Sigmoid colon (tissue), 7 donors: ENCODE results near the gene PSME4. TPM values are rescaled to one million over a fixed set of nuclear protein-coding genes. Genes with fewer than 3 reads are reported as not detected.
"Not testable (repeated sequence)": the region's sequence is repeated elsewhere in the genome, so short reads cannot be mapped to it uniquely, and the experiment has no call there.

ENCODE experiments used
- DNase-seq: peaks from one replicate; pipeline ENCODE4 v3.0.0-alpha.2; 2019
- H3K27ac ChIP-seq, 4 donors: fragments of 200-600 bp; sonication (generic); one replicate each; pipeline ENCODE4 v1.5.1; 2016 to 2019; ENCODE audit warnings: mild to moderate bottlenecking in 1 of 4
- H3K27me3 ChIP-seq, 3 donors: fragments of 200-600 bp; sonication (generic); one replicate each; pipeline ENCODE4 v1.5.1; 2019; ENCODE audit warnings: mild to moderate bottlenecking in 1 of 3
- H3K36me3 ChIP-seq, 4 donors: fragments of 200-600 bp; sonication (generic); one replicate each; pipeline ENCODE4 v1.5.1; 2016 to 2019
- H3K4me1 ChIP-seq, 4 donors: fragments of 200-600 bp; sonication (generic); one replicate each; pipeline ENCODE4 v1.5.1; 2017 to 2019
- H3K4me3 ChIP-seq, 4 donors: fragments of 200-600 bp; sonication (generic); one replicate each; pipeline ENCODE4 v1.5.1; 2017 to 2019; ENCODE audit warnings: mild to moderate bottlenecking in 2 of 4, moderate library complexity in 1 of 4
- H3K9me3 ChIP-seq, 4 donors: fragments of 200-600 bp in 3 of 4; sonication (generic) in 3 of 4; one replicate each; pipeline versions ENCODE4 v1.5.1 to v1.6.1; 2013 to 2019
- EP300 ChIP-seq, 4 donors: sonication (generic); formaldehyde crosslinking; IDR thresholded peaks; one replicate each; pipeline ENCODE4 v1.6.1; 2017; ENCODE audit warnings: antibody characterized with exemption in 4 of 4
- POLR2A ChIP-seq, 2 donors: fragments of 450-650 bp; IDR thresholded peaks; one replicate each; pipeline ENCODE4 v1.6.1; 2016; ENCODE audit warnings: antibody characterized with exemption in 2 of 2, mild to moderate bottlenecking in 2 of 2, moderate library complexity in 2 of 2
- POLR2AphosphoS5 ChIP-seq, 4 donors: sonication (generic); formaldehyde crosslinking; IDR thresholded peaks; one replicate each; pipeline ENCODE4 v1.6.1; 2017; ENCODE audit warnings: antibody characterized with exemption in 4 of 4
- WGBS, 2 donors: extraction: QIAGEN DNeasy Blood & Tissue Kit; methylation state at CpG; one replicate each; pipeline ENCODE4 v1.1.7; 2013; 5-methylcytosine and 5-hydroxymethylcytosine counted together
- intact Hi-C: fragments of 100-400 bp; cut with DNase I; formaldehyde crosslinking; loops from one replicate; pipeline ENCODE4 v1.15.1; 2023
- polyA plus RNA-seq, 3 donors: library from polyadenylated mRNA; stranded (reverse); fragments of 200-250 nt; gene quantifications; one replicate each; pipeline ENCODE4 v1.2.3, GENCODE V29; 2013
- total RNA-seq, 4 donors: library from RNA; depleted of rRNA; stranded (reverse); fragments of >200 nt; gene quantifications; one replicate each; pipeline ENCODE4 v1.1.0, GENCODE V29; 2016
- TF ChIP-seq, protein P1 (sequence below), 4 experiments: fragments of 450-650 bp in 3 of 4; fragments of 200-600 bp in 1 of 4; IDR thresholded peaks; one replicate each; pipeline ENCODE4 v1.5.1; 2016 to 2019; ENCODE audit warnings: antibody characterized with exemption in 4 of 4, mild to moderate bottlenecking in 3 of 4, moderate library complexity in 2 of 4
- donor health status: healthy with polysubstance abuse.
- donor health status: Bipolar disorder and iron deficiency.
- donor health status: healthy.

The PSME4 gene
- total and polyA plus RNA-seq, 7 donors = 15.0 to 79.8 (median 47.8) TPM

DNA sequence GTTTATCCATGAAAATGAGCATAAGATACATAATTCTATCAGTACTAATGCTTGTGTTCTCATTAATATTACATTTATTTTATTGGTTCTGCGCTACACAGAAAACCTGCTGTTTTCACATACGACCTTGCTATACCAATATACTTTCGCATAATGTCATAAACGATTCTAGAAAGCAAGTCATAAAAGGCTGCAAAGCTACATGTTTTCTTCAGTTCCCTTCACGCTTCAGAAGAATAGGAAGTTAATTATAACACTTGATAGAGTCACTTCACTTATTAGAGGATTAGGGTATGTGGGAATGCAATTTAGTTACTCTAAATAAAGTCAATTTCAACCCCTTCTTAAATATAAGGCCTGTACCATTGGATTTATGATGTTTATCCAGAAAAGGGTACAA, 29.0 kb downstream of the PSME4 start:
- 51 to 73% methylated on average over 5 of the region's 5 CpGs for WGBS, 2 donors
- H3K9me3 ChIP-seq = no peaks in the 10 kb centered on the region
- no peak overlapping the region for H3K4me3 ChIP-seq
- H3K36me3 ChIP-seq = peaks cover 0 to 38% (median 4%) of the 10 kb centered on the region in 4 donors
- TF ChIP-seq POLR2A (IDR thresholded peaks at IDR 0.05) = no peak
- TF ChIP-seq, protein P1, sequence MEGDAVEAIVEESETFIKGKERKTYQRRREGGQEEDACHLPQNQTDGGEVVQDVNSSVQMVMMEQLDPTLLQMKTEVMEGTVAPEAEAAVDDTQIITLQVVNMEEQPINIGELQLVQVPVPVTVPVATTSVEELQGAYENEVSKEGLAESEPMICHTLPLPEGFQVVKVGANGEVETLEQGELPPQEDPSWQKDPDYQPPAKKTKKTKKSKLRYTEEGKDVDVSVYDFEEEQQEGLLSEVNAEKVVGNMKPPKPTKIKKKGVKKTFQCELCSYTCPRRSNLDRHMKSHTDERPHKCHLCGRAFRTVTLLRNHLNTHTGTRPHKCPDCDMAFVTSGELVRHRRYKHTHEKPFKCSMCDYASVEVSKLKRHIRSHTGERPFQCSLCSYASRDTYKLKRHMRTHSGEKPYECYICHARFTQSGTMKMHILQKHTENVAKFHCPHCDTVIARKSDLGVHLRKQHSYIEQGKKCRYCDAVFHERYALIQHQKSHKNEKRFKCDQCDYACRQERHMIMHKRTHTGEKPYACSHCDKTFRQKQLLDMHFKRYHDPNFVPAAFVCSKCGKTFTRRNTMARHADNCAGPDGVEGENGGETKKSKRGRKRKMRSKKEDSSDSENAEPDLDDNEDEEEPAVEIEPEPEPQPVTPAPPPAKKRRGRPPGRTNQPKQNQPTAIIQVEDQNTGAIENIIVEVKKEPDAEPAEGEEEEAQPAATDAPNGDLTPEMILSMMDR (IDR thresholded peaks at IDR 0.05) = no peak
- TF ChIP-seq POLR2AphosphoS5 (IDR thresholded peaks at IDR 0.05) = no peak
- no peak for TF ChIP-seq EP300 (IDR thresholded peaks at IDR 0.05)
- intact Hi-C loops = no loop called here
- H3K4me1 ChIP-seq = peaks cover 0 to 49% (median 27%) of the 10 kb centered on the region in 4 donors
- H3K27ac ChIP-seq = no peak overlapping the region
- DNase-seq = no peak
- no peaks in the 10 kb centered on the region for H3K27me3 ChIP-seq

DNA sequence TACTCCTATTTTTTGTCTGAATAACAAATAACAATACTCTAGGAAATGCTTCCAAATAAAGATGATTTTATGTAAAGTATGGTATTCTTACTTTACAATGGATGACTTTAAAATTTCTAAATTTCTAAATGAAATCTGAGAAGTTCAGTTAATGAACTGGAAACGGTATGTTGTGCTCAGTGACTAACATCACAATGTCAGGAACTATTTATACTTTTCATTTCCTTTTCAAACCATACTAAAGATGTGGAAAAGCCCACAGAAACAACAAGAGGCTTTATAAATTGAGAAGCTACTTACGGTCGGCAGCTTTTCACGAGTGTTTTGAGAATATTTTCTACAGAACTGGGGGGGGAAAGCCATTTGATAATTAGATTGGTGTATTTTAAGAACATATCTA, 31.1 kb downstream of the PSME4 start:
- Histone ChIP-seq H3K27ac (no peak overlapping the region), H3K4me3 (no peak overlapping the region), H3K4me1 (peaks cover 0 to 33% (median 18%) of the 10 kb centered on the region in 4 donors), H3K9me3 (no peaks in the 10 kb centered on the region), H3K36me3 (peaks cover 0 to 47% (median 8%) of the 10 kb centered on the region in 4 donors), H3K27me3 (no peaks in the 10 kb centered on the region)
- intact Hi-C loops = no loop called here
- WGBS, 2 donors = 55 to 91% methylated on average over 4 of the region's 4 CpGs
- no peak for TF ChIP-seq POLR2A (IDR thresholded peaks at IDR 0.05)
- TF ChIP-seq EP300 (IDR thresholded peaks at IDR 0.05) = no peak
- TF ChIP-seq POLR2AphosphoS5 (IDR thresholded peaks at IDR 0.05) = no peak
- TF ChIP-seq, protein P1 (IDR thresholded peaks at IDR 0.05) = no peak
- DNase-seq = no peak

DNA sequence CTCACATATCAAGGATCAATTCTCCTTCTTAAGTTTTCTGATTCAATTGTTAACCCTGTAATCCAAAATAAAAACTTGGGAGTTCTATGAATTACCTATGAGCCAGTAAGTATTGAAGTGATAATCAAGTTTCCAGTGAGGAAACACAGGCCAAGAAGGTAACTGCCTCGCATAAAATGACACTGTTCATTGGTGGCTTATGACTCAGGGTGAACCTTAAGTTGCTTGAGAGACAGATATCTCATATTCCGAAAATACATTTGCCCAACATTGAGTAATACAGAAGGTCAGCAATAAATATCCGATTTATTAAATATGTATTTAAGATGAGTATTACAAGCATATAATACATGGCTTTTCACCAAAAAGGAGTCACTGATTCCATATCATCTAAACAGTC, 31.9 kb downstream of the PSME4 start:
- peaks cover 0 to 26% (median 11%) of the 10 kb centered on the region in 4 donors for H3K4me1 ChIP-seq
- H3K27ac ChIP-seq = no peak overlapping the region
- TF ChIP-seq POLR2AphosphoS5 (IDR thresholded peaks at IDR 0.05) (no peak), EP300 (IDR thresholded peaks at IDR 0.05) (no peak)
- DNase-seq = no peak
- H3K4me3 ChIP-seq = no peak overlapping the region
- H3K36me3 ChIP-seq = peaks cover 0 to 54% (median 10%) of the 10 kb centered on the region in 4 donors
- WGBS, 2 donors = 97 to 98% methylated on average over 3 of the region's 3 CpGs
- H3K9me3 ChIP-seq = no peaks in the 10 kb centered on the region
- intact Hi-C loops = no loop called here
- H3K27me3 ChIP-seq = no peaks in the 10 kb centered on the region

DNA sequence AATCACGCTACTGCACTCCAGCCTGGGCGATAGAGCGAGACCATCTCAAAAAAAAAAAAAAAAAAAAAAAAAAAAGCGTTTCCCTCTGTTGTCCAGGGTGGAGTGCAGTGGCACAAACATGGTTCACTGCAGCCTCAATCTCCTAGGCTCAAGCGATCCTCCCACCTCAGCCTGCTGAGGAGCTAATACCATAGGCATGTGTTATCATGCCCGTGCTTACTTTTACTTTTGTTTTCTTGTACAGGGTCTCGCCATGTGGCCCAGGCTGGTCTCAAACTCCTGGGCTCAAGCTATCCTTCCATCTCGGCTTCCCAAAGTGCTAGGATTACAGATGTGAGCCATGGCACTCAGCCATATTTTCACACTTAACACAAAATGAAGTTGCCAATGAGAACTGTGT, 37.5 kb downstream of the PSME4 start:
- 93 to 95% methylated on average over 8 of the region's 8 CpGs for WGBS, 2 donors
- DNase-seq = no peak
- TF ChIP-seq, protein P1 (IDR thresholded peaks at IDR 0.05) = no peak
- TF ChIP-seq EP300 (IDR thresholded peaks at IDR 0.05) (no peak), POLR2AphosphoS5 (IDR thresholded peaks at IDR 0.05) (no peak), POLR2A (IDR thresholded peaks at IDR 0.05) (no peak)
- no peak overlapping the region for H3K4me3 ChIP-seq
- intact Hi-C loops = loop anchor here (5.0 kb wide), 1 partner anchor 41 kb away; no protein-coding TSS in a partner anchor
- H3K27ac ChIP-seq = no peak overlapping the region
- no peaks in the 10 kb centered on the region for H3K4me1 ChIP-seq
- no peaks in the 10 kb centered on the region for H3K9me3 ChIP-seq
- H3K27me3 ChIP-seq = no peaks in the 10 kb centered on the region
- H3K36me3 ChIP-seq = peaks cover 7 to 100% (median 33%) of the 10 kb centered on the region in 4 donors

DNA sequence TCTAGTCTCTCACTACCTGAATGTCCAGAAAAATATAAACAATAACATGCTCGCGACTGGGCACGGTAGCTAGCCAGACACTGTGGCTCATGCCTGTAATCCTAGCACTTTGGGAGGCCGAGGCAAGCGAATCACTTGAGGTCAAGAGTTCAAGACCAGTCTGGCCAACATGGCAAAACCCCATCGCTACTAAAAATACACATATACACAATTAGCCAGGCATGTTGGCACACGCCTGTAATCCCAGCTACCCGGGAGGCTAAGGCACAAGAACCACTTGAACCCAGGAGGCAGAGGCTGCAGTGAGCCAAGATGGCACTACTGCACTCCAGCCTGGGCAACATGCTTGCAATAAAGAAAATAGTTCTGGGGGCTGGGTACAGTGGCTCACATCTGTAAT, 44.5 kb downstream of the PSME4 start:
- intact Hi-C loops, H3K27me3 ChIP-seq, H3K4me1 ChIP-seq, H3K4me3 ChIP-seq, H3K27ac ChIP-seq, DNase-seq, H3K9me3 ChIP-seq: not testable (repeated sequence)
- 94 to 95% methylated on average over 8 of the region's 8 CpGs for WGBS, 2 donors
- H3K36me3 ChIP-seq = peaks cover 15 to 96% (median 78%) of the 10 kb centered on the region in 4 donors

DNA sequence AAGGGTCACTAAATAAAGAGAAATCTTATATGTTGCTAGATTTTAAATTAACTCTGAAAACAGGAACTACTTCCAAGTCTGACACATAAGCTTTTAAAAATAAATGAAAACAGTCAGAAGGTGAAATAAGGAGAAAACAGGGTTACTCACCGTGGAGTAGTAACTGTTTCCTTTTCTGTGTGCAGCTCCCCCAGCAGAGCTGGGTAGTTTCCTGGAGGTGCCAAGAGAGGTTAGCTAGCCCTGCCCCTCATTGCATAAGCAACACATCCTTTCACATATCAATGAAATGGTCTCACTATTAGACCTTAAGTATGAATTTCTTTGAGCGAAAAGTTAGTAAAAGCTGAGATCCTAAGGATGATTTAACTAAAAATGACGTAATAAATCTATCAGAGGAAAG, 57.1 kb downstream of the PSME4 start:
- DNase-seq = no peak
- Histone ChIP-seq H3K4me1 (no peaks in the 10 kb centered on the region), H3K4me3 (no peak overlapping the region), H3K36me3 (peaks cover 4 to 74% (median 22%) of the 10 kb centered on the region in 4 donors), H3K27me3 (no peaks in the 10 kb centered on the region), H3K9me3 (no peaks in the 10 kb centered on the region), H3K27ac (no peak overlapping the region)
- 66 to 84% methylated on average over 3 of the region's 3 CpGs for WGBS, 2 donors
- TF ChIP-seq POLR2A (IDR thresholded peaks at IDR 0.05) = no peak
- TF ChIP-seq POLR2AphosphoS5 (IDR thresholded peaks at IDR 0.05) = no peak
- TF ChIP-seq, protein P1 (IDR thresholded peaks at IDR 0.05) = no peak
- TF ChIP-seq EP300 (IDR thresholded peaks at IDR 0.05) = no peak
- intact Hi-C loops = no loop called here
